NCI-H1417 (cell line): ENCODE data around the gene TTBK1.

Source experiments
- DNase-seq, 3 experiments: peaks; one replicate each; lab custom pipeline; 2025; lab: John Stamatoyannopoulos, UW

The TTBK1 gene

DNA sequence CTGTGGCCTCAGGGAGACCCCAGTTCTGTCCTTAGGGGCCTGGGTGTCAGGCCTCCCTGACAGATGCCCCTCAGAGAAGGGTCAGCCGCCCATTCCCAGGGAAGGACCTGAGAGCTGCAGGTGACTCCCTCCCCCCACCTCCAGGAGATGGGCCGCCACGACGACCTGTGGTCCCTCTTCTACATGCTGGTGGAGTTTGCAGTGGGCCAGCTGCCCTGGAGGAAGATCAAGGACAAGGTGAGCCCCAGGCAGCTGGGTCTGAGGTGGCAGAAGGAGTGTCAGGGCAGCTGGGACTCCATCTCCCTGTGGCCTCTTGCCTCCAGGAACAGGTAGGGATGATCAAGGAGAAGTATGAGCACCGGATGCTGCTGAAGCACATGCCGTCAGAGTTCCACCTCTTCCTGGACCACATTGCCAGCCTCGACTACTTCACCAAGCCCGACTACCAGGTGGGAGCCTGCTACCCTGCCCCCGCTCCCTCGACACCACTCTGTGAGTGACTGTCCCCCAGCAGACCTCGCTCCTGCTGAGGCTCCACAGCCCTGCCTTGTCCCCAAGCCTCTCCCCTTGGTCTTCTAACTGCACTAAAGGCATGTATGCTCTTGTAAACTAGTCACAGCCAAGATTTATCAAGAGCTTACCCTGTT is 12.2 kb downstream of the TTBK1 start:
- DNase-seq = no peak

- no peak for DNase-seq
Measured at GRCh38 chr6:43256670-43257366, 13.5 kb downstream of the TTBK1 start.

DNA sequence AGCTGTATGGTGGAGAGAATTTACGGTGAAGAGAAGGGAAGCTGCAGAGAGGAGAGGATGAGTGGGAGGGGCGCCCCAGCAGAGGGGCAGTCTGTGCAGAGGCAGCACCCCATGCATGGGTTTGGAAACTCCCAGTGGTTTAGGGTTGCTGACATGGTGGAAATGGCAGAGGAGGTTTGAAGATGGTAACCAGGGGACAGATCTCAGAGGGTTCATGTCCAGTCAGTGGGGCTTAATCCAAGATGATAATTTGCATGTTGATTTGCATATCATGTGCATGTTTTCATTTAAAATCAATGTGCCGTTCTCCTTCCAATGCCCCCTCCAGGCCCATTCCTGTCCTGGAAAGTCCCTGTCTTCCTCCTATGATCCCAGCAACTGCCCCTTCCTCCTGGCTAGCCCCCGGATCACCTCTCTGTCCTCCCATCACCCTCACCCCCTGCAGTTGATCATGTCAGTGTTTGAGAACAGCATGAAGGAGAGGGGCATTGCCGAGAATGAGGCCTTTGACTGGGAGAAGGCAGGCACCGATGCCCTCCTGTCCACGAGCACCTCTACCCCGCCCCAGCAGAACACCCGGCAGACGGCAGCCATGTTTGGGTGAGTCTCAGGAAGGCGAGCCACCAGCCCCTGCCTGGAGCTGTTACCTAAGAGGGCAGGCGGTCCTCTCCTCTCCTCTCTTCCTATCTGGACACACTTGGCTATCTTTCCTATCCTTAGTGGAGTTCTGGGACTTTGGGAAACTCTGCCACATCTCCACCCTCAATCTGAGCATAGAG is 14.3 kb downstream of the TTBK1 start:
- DNase-seq = no peak

DNA sequence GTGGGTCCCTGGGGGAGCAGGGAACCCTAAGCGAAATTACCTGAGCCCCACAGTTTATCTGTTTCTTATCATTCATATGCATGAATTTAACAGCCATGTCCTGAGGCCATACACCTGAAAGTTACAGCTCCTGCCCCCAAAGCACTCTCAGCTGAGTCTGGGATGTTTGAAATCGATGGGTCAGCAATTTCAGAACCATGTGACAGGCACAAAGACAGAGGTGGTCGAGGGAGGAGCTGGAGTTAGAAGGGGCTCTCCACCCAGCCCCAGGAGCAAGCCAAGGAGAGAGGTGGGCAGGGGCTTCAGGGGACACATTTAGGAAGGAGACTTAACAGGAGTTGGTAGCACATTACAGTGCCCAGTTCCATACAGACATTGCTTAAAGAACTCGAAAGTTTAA is 14.9 kb downstream of the TTBK1 start:
- DNase-seq = no peak

DNA sequence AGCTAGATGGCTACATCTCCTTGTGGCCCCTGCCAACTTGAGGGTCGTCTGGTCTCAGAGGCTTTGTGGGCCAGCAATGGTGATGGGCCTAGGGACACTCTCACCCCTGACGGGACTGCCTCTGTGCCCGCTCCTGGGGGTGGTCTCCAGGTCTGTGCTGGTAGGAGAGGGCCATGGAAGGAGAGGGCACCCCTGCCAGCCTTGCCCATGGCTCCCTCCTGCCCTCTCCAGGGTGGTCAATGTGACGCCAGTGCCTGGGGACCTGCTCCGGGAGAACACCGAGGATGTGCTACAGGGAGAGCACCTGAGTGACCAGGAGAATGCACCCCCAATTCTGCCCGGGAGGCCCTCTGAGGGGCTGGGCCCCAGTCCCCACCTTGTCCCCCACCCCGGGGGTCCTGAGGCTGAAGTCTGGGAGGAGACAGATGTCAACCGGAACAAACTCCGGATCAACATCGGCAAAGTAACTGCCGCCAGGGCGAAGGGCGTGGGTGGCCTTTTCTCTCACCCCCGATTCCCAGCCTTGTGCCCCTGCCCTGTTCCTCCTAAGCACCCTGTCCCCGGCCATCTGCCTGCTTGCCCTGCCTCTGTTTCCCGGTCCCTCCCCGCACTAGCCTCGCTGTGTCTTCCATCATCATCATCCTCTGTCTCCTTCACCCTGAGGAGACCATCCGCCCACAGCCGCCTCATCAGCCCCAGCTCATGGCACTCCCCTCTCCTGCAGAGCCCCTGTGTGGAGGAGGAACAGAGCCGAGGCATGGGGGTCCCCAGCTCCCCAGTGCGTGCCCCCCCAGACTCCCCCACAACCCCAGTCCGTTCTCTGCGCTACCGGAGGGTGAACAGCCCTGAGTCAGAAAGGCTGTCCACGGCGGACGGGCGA is 15.8 kb downstream of the TTBK1 start:
- DNase-seq = no peak

GRCh38 chr6:43260791-43261190 is 17.5 kb downstream of the TTBK1 start:
- DNase-seq = no peak

DNA sequence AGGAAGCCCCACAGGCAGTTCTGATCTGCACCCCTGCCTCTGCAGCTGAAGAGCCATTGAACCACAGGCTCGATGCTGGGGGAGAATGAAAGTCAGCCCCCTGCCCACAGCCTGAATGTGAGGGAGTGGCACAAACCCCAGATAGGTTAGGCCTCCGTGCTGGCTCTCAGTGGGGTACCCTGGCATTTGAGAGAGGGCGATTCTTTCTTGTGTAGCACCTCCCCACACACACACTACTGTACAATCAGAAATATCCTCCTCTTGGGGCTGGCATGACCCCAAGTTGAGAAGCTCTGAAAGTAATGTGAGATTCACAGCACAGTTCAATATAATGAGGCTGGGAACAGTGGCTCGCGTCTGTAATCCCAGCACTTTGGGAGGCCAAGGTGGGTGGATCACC is 17.9 kb downstream of the TTBK1 start:
- DNase-seq = no peak

GRCh38 chr6:43262000-43262779 is 18.9 kb downstream of the TTBK1 start:
- DNase-seq = no peak

GRCh38 chr6:43262780-43263313 is 19.6 kb downstream of the TTBK1 start:
- DNase-seq = no peak

DNA sequence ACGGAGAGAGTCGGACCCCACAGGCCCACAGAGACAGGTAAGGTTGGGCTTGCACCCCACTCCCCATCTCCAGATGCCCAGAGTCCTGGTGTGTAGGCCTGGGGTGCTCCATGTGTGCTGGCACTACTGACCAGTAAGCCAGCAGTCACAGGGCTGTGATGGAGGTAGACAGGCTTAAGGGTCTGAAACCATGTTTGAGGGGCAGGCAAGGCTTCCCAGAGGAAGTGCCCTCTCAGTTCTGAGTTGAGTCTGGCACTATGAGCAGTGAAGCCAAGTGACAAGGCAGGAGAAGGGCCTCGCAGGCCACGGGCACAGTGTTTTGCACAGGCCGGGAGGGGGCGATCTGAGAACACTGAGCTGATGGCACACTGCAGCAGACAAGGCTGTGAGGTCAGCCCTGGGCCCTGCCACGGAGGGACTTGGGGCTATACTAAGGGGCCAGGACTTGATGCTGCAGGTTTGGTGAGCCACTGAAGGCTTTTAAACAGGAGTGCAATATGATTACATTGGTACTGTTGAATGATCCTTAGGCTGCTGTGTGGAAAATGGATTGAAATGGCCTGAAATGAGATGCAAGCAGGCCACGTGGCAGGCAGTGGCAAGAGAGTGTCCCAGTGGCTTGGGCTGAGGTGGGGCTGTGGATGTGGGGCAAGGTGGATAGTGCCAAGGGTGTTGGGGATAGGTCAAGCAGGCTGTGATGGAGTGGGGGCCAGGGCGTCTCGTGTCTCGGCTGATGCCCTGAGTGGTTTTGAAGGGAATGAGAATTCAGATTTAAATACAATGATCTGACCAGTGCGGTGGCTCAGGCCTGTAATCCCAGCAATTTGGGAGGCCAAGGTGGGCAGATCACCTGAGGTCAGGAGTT is 20.3 kb downstream of the TTBK1 start:
- DNase-seq = peak in 1 of 3 experiments; percentile 41

- no peak for DNase-seq
Measured at GRCh38 chr6:43264599-43265145, 21.4 kb downstream of the TTBK1 start.

DNA sequence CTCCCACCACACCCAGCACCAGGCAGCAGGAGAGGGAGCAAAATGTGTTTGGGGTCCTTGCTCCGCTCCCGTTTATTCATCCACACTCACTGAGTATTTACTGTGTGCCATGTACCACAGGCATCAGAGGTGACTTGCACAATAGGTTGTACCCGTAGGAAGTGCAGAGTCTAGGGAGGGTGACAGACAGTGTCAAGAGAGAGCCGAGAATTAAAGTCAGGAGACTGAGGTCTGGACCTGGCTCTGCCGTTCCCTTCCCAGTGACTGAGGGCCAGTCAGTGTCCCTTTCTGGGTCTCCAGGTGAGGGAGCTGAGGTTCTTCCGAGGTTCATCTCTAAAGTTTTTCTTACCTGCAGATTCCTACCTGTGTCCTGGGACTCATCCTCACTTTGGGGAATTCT is 22.3 kb downstream of the TTBK1 start:
- no peak for DNase-seq

GRCh38 chr6:43267619-43268354 is 24.5 kb downstream of the TTBK1 start:
- DNase-seq = peak in 1 of 3 experiments; percentile 55

DNA sequence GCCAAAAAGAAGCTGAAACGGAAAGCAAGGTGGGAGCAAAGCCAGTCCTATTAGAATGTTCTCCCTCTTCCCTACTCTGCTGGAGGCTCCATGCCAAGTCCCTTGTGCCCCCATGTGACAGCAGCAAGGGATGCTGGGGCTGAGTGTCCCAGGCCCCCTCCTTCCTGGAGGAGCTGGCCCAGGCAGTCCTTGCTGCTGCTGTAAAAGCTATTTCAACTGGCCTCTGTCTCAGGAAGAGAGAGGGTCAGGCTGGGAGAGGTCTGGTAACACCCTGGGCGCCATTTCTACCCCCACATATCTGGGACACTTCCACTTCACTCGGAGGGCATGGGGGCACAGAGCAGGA is 25.0 kb downstream of the TTBK1 start:
- no peak for DNase-seq

DNA sequence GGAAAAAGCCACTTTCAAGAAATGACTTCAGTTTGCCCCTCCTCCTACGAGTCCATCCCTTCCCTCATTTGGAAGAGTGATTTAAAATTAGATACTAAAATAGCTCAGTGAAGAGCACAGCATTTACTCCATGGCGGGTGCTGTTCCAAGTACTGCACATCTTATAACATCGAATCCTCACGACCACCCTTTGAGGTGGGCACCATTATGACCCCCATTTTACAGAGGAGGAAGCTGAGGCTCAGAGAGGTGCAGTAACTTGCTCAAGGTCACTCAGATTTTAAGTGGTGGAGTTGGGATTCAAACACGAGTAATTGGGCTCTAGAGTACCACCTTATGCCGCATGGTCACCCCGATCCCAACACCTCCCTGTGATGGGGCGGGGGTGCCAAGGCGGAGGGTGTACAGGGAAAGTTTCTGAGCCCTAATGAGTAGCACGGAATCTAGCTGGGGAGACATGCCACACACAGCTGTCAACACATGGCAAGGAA is 25.5 kb downstream of the TTBK1 start:
- DNase-seq = no peak

- no peak for DNase-seq
Measured at GRCh38 chr6:43269273-43270007, 26.2 kb downstream of the TTBK1 start.

DNA sequence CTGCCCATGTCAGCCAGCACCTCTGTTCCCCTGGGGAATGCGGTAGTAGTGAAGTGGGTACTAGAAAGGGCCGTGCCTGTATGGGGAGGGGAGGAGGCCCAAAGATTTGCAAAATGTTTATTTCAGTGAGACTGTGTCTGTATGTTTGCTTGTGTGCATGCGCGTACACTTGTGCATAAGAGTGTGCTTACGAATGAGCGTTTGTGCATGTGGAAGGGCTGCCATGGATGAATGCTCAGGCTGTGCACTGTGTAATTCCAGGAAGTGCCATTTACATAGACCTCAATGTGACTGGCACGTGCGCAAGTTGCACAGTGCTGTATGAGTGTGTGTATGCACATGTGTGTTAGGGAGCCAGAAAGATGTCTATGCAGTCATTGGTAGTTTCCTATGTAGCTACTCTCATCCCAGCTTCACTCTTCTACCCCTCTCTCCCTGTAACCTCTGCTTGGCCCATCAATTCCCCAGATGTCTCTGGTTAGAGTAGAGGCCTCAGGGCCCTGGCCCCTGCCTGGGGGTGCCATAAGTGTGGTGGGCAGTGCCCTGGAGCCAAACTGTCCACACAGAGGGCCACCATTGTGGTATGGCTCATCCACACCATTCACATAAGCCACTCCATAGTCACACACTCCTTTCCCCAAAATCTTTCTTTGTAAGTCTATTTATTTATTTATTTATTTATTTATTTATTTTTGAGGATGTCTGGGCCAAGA is 28.0 kb downstream of the TTBK1 start:
- DNase-seq = no peak

- DNase-seq = no peak
Measured at GRCh38 chr6:43271944-43272343, 28.7 kb downstream of the TTBK1 start.
